Measurements from ENCODE around the gene DAZAP1.
A peak's percentile ranks its signal among the peaks of the same experiment; 100 is the strongest.

Gene DAZAP1

GRCh38 chr19:1445185-1445931 is 38.0 kb downstream of the DAZAP1 start:
- DNase-seq = peak; percentile 45 to 66

GRCh38 chr19:1445932-1446712 is 38.7 kb downstream of the DAZAP1 start:
- no peak for DNase-seq

- DNase-seq = no peak
These were observed 39.5 kb downstream of the DAZAP1 start for GRCh38 chr19:1446713-1447481.

GRCh38 chr19:1447504-1447903 is 40.1 kb downstream of the DAZAP1 start:
- DNase-seq = no peak

GRCh38 chr19:1447944-1448343 is 40.6 kb downstream of the DAZAP1 start:
- no peak for DNase-seq

GRCh38 chr19:1449467-1450442 is 42.4 kb downstream of the DAZAP1 start, which contains the start of gene APC2:
APC2 (plus strand) TSS chr19:1450121; CDS start chr19:1453002, 2,881 bp downstream.
- peak; percentile 57 to 72 for DNase-seq

GRCh38 chr19:1450735-1451731 is 43.6 kb downstream of the DAZAP1 start:
- DNase-seq = peak; percentile 16 to 30

GRCh38 chr19:1451916-1452801 is 44.8 kb downstream of the DAZAP1 start:
- peak; percentile 54 to 56 for DNase-seq

GRCh38 chr19:1452802-1453524 is 45.6 kb downstream of the DAZAP1 start:
- DNase-seq = no peak

GRCh38 chr19:1453525-1454364 is 46.4 kb downstream of the DAZAP1 start:
- peak; percentile 89 to 93 for DNase-seq

- no peak for DNase-seq
These were observed 47.6 kb downstream of the DAZAP1 start for GRCh38 chr19:1455002-1455335.

- no peak for DNase-seq
These were observed 48.1 kb downstream of the DAZAP1 start for GRCh38 chr19:1455336-1456120.

GRCh38 chr19:1456121-1456900 is 48.9 kb downstream of the DAZAP1 start:
- DNase-seq = no peak

- no peak for DNase-seq
These were observed 49.8 kb downstream of the DAZAP1 start for GRCh38 chr19:1457031-1457739.

- DNase-seq = no peak
These were observed 50.5 kb downstream of the DAZAP1 start for GRCh38 chr19:1457892-1458291.

- no peak for DNase-seq
These were observed 52.1 kb downstream of the DAZAP1 start for GRCh38 chr19:1459479-1459878.
